ENCODE measurements around the gene NRIP1.
A peak's percentile ranks its signal among the peaks of the same experiment; 100 is the strongest.
"Not testable (repeated sequence)": the region's sequence is repeated elsewhere in the genome, so short reads cannot be mapped to it uniquely, and the experiment has no call there.

Gene NRIP1

GRCh38 chr21:14942801-14943490 is 121.9 kb downstream of the NRIP1 start:
- TF ChIP-seq CTCF (conservative IDR thresholded peaks at IDR 0.05): no peak
- H3K27ac ChIP-seq: no peak overlapping the region

GRCh38 chr21:14927324-14927723 is 137.5 kb downstream of the NRIP1 start:
- H3K27ac ChIP-seq: not testable (repeated sequence)

GRCh38 chr21:14926186-14926585 is 138.6 kb downstream of the NRIP1 start:
- H3K27ac ChIP-seq: no peak overlapping the region
- no peak for TF ChIP-seq CTCF (conservative IDR thresholded peaks at IDR 0.05)

- no peak for TF ChIP-seq CTCF (conservative IDR thresholded peaks at IDR 0.05)
Observed at GRCh38 chr21:14923468-14923867, 141.3 kb downstream of the NRIP1 start.

GRCh38 chr21:14922980-14923379 is 141.8 kb downstream of the NRIP1 start:
- TF ChIP-seq CTCF (conservative IDR thresholded peaks at IDR 0.05): no peak
- no peak overlapping the region for H3K27ac ChIP-seq

More at GRCh38 chr21:14923468-14923867, 141.3 kb downstream of the NRIP1 start:
- no peak overlapping the region for H3K27ac ChIP-seq

- TF ChIP-seq CTCF (conservative IDR thresholded peaks at IDR 0.05): no peak
- H3K27ac ChIP-seq: no peak overlapping the region
Observed at GRCh38 chr21:14918527-14918926, 146.3 kb downstream of the NRIP1 start.

- peak overlapping the region; percentile 69 for H3K27ac ChIP-seq
- no peak for TF ChIP-seq CTCF (conservative IDR thresholded peaks at IDR 0.05)
Observed at GRCh38 chr21:14917762-14918161, 147.0 kb downstream of the NRIP1 start.

- no peak for TF ChIP-seq CTCF (conservative IDR thresholded peaks at IDR 0.05)
- H3K27ac ChIP-seq: peak overlapping the region; percentile 69
Observed at GRCh38 chr21:14916676-14917141, 148.1 kb downstream of the NRIP1 start.

Data from VCaP (cell line).